NCI-H748 treated with DMSO at 0.1 percent for 48 hours (cell line): Measurements from ENCODE around the gene NSRP1.
"Not testable (repeated sequence)": the region's sequence is repeated elsewhere in the genome, so short reads cannot be mapped to it uniquely, and the experiment has no call there.

Experiments used
- DNase-seq: peaks from one replicate; lab custom pipeline; 2025; lab: John Stamatoyannopoulos, UW

NSRP1 gene

DNA sequence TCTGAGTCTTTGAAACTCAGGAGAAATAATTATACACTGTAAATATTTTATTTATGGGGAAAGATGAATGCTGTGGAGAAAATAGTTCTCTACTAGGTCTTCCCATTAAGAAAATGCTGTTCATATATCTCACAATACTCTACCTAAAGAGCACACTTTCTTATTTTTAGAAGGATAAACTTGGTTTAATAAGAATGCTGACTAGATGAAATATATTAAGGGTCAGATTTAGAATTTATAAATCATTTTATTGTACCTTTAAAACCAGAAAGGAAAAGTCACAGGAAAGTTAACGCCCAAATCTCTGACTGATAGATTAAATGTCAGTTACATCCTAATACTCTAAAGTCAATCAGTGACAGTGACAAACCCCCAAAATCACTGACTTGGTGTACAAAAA, 70.1 kb downstream of the NSRP1 start:
- no peak for DNase-seq

DNA sequence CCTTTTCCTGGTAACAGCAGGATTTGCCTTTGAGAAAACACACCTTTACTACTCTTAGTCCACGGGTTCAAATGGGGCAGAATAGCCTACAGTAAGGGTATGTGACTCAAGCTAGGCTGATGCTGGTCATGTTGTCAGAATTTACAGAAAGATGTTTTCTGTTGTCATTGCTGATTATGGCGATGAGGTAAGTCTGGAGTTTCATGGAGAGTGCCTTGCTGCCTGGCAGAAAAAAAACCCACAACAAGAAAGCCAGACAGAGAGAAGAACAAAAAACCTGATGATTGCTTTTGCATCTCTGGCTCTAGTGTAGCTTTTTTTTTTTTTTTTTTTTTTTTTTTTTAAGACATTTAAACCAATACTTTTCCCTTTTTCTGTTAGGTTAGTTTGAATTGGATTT, 71.0 kb downstream of the NSRP1 start:
- DNase-seq: no peak

DNA sequence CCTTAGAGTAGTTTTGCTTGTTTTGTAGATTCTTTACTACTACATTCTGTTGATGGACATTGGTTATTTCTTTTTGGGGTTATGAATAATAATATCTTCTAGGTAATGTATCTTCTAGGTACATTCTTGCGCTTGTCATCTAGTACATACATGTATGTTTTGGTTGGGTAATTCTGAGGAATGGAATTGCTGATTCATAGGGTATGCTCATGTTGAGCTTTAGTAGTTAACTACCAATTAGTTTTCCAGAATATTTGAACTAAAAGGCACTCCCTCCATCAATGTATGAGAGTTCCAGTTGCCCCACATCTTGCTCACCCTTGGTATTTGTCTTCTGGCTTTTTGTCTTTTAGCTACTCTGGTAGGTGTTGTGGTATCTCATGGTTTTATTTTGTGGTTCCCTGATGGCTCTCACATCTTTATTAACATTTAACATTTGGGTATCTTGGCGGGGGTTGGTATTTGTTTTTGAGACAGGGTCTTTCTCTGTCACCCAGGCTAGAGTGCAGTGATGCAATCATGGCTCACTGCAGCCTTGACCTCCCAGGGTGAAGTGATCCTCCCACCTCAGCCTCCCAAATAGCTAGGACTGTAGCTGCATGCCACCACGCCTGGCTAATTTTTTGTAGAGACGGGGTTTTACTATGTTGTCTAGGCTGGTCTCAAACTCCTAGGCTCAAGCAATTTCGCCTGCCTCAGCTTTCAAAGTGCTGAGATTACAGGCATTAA, 71.8 kb downstream of the NSRP1 start:
- DNase-seq: no peak

DNA sequence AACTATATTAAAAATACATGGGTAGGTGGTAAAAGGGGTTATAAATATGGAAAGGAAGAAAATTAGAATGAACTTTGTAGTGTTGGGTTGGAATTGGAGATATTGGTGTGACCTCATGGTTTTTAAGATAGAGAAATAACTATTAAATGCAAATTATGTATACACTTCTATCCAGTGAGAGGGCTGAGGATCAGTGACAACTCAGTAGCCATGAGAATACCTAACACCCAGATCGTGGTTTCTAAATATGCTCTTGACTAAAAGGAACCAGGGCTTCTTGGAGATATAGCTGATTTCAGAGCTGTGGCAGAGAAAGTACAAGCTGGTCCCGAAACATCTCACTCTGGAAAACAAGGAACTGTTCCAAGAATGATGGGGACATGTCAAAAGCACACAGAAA, 74.5 kb downstream of the NSRP1 start:
- DNase-seq: no peak

DNA sequence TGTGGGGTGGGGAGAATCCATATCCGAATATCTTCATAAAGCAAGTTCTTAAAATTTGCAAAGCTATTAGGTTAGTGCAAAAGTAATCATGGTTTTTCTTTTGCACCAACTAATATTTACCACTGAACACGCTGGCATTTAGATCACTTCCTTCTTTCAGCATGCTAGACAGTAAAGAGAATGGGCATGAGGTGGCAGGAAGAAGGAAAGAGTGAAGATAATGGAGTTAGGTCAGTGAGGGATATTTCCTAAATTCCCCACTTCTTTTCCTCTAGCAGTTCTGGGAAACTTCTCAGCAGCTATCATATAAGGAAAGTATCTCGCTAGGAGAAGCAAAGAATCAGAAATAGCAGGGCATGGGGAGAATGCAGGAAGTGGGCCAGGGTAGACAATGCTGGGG, 79.9 kb downstream of the NSRP1 start:
- no peak for DNase-seq

DNA sequence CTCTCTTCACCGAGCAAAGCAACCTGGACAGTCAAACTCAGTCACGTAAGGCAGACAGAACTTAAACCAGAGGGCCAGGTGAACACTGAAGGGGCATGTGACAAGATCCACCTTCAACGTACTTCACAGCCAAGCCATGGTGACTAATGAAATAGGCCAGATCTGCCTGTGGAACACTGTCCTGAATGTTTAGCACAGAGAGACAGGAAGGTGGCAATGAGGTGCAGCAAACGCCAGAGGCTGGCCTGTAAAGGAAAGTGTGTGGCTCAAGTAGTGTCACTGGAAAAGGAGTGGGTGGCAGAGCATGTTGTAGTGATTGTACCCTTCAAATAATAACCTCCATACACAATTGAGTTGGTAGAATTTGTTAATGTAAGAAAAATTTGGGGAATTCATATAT, 80.8 kb downstream of the NSRP1 start:
- DNase-seq: no peak

DNA sequence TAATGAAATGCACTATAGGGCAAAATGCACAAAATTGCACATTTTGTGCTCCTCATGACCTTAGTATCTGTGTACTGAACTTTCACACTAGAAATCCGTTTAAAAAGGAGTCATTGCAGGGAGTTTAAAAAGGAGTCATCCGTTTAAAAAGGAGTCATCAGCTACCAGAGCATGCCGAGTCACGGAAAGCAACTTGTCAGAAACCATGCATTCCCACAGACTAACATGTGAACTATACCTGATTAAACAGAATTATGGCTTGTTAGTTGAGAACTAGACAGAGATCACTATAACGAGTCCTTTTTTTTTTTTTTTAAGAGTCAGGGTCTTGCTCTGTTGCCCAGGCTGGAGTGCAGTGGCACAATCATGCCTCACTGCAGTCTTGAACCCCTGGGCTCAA, 83.0 kb downstream of the NSRP1 start:
- DNase-seq: no peak

DNA sequence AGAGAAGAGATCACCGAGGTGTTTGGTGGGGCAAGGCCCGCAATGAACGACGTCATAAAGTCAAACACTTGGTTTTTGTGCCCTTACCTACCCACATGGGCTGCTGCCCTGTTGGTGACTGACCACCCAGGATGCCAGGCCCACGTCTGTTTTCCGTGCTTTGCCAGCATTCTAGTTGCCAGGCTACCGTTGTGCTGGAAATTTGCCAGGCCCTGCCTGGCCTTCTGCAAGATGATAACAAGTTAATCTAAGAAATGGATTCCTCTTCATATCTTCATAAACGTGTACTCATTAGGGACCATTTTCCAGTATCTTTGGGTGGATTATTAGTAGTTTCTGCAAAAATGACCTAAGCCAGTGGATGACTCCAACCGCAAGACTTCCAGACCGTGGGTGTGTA, 83.5 kb downstream of the NSRP1 start:
- no peak for DNase-seq

DNA sequence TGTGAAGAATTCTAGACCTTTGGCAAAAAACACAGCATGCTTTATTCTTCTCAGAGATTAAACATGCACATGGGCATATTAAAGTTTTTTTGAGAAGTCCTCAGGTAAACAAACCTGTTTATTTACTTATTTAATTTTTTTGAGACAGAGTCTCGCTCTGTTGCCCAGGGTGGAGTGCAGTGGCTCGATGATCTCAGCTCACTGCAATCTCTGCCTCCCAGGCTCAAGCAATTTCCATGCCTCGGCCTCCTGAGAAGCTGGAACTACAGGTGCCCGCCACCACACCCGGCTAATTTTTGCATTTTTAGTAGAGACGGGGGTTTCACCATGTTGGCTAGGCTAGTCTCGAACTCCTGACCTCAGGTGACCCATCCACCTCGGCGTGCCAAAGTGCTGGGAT, 84.0 kb downstream of the NSRP1 start:
- not testable (repeated sequence) for DNase-seq

DNA sequence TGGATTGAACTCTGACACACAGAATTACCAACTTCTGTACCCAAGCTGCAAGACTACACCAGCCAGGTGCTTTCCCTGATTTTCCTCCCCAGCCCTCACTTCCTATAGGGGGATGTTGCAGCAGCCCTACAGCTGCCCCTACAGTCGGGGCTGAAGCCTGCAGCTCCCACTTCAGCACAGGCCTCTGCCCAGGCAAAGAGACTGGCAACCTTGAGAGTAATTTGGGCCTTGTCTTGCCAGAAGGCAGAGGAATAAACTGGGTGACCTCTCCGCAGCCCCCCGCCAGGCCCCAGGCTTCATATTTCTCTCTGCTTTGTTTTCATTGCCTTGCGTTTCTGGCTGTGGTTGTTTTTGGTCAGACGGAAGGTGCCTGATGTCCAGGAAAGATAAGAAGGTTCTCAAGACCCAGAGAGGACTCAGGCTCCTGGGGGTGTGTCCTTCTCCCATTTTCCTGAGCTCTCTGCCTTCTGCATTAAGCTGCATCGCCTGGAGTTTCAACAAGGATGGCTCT, 86.9 kb downstream of the NSRP1 start:
- DNase-seq: no peak

DNA sequence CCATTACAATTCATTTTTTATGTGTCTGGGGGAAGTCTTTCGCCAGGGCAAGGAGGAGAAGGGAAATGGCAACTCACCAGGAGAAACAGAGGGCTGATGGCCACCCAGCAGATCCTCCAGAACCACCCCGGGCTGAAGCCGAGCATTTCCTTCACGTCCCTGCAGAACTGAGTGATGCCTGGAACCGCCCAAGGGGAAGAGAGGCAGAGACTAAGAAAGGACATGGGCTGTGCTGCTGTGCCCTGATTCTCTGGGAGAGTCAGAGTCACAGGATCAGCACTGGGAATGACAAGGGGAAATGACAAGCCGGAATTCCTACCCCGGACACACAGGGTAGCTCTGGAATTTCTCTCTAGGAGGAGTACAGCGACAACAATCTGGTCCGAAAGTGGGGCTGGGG, 91.0 kb downstream of the NSRP1 start:
- DNase-seq: no peak

DNA sequence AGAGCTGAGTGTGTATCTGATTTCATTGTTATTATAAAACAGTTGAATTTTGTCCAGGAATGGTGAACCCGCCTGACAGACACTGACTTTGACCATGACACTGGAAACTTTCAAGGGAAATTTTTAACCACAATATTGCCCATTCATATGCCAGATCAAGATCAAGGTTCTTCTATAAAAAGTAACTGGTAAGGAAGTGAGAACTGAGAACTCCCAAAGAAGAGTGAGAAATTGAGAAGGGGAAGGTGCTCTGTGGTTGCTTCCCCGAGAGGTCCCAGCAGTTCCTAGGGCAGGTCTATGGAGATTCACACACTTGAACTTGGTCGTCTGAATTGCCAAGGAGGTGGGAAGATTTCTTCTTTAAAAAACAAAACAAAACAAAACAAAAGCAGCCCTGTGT, 91.6 kb downstream of the NSRP1 start:
- DNase-seq: no peak

DNA sequence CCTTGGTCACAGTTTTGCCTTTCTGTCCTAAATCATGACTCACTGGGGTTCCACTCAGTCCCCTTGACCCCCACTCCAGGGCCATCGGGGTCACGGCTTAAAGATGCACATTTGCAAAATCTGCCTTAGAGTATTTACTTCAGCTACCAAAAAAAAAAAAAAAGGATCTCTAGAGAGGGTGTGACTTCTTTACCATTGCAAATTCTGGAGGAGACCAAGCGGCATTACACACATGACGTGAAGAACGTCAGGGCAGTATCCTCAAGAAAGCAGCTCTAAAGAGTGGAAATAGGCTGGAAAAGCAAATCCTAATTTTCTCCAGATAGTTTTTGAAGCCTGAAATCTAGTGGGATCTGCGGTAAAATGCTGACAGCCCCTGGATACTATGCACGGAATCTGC, 93.3 kb downstream of the NSRP1 start:
- DNase-seq: no peak

DNA sequence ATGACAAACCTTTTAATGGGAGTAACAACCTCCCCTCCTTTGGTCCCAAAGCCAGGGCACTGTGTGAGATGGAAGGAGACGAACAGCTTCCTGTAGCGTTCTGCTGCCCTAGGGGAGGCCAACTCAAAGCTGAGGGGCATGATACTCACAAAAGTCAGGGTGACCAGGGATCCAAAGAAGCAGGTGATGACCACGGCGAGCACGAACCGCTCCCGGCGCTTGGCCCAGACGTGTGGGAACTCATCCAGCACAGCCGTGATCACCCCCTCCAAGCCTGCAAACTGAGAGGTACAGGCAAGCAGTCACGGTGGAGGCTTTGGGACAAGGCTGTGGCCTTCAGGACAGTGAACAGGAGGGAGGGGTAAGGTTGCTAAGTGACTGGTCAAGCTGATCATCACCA, 93.8 kb downstream of the NSRP1 start:
- DNase-seq: no peak

DNA sequence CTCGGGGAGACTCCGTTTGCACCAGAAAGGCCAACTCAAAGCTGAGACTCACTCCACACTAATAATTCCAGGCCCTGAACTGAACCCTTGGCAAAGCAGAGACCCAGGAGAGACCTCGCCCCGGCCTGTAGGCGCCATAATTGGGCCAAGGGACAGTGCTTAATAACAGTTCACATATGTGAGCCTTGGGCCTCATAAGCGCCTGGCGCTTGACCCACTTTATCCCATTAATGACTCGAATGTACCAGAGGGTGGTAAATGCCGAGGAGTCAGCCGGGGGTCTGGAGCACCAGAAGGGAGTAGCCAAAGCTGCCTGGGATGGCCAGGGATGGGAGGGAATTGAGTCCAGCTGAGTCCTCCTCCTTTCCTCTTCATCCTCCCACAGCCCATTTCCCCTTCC, 94.3 kb downstream of the NSRP1 start:
- no peak for DNase-seq

DNA sequence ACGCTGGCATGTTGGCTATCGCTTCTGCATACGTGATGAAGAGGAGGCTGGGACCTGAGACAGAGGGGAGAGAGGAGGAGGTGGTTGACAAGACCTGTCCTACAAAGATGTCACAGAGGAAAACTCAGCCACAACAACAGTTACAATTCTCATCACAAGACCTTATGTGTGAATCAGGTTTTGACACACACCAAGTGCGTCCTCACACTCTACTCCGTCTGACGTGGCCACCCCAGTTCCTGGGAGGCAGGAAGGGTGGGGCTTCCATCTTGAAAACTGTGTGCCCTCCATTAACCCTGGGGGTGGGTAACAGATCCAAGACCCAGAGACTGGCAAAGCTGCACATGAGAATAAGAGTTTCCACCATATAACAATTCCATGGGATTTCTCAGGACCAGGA, 94.8 kb downstream of the NSRP1 start:
- DNase-seq: no peak

DNA sequence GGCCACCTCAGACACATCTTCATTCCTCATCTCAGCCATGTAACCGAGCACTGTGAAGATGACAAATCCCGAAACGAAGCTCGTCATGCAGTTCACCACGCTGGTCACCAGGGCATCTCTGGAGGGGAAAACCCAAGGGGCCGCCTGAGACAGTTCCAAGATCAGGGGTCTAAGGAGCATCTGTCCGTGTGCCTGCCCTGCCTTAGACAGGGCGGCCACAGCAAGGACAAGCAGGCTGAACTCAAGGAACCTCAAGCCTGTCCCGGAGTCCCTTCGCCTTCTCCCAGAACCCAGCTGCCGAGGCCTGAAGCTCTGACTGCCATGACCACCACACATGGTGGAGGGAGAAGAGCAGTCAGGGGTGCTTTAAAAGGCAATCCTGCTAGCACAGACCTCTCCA, 96.1 kb downstream of the NSRP1 start:
- DNase-seq: no peak

DNA sequence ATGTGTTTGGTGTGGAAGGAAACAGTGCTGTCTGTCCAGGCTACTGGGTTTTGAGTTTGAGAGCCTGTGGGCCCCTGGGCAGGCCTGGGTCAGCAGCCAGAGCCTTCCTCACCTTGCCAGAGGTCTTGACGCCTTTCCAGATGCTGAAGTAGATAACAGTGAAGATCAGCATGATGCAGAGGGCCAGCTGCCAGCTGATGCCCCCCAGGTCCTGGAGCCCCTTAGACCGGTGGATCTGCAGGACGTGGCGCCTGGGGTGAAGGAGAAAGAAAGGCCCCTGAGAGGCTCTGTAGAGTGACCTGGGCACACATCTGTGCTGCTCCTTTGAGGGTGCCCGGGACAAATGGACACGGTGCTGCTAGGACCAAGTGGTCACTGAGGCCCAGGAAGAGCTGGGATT, 100.4 kb downstream of the NSRP1 start:
- DNase-seq: no peak

DNA sequence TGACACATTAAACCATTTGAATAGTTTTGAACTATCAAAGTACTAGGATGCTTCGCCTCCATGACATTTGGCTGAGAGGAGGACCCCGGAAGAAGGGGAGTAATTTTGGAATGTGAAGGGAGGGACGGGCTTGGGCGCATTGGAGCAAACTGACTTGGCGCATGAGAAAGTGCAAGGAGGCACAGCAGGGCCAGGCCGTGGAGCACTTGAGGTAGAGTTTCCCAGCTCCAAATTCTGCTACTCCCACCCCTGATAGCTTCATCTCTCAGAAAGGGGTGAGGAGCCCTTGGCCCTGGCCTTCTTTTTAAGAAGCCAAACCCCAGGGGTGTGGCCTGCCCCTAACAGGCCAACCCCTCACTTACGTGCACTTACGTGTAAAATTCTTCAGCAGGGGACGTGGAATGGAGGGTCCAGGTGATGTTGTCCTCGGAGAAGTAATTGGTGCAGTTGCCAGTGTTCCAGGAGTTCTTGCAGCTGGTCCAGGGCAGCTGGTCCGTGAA, 101.2 kb downstream of the NSRP1 start:
- no peak for DNase-seq

DNA sequence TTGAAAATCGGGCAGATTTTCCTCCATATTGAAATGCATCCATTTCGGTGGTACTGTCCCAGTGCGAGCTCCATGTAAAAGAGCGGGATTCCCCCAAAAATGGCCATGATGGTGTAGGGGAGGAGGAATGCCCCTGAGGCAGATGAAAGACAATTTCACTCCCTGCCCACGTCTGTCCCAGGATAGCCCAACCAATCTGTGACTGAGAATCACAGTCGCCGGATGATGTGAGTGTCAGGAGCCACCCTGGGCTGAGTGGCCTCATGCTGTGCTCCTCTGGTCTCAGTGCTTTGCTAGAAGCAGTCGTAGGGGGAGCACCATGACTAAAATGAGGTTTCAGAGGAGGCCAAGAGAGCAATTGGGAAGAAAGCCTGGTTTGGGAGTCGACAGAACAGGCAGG, 102.2 kb downstream of the NSRP1 start:
- no peak for DNase-seq

DNA sequence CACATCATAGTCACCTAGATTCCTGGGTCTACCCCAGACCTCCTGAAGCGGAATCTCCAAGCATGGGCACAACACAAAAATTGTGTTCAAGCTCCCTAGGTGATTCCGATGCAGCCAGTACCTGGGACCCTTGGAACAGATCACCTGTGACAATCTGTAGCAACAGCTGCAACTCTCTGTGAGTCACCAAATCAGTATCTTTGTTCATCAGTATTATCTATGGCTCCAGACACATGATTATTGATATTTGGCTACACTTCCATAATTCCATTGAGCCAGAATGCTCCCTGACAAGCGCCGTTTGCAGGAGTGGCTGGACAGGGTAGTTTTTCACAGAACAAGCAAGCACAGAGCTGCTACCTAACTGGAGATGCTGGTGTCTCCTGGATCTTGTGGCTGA, 102.7 kb downstream of the NSRP1 start:
- DNase-seq: no peak

DNA sequence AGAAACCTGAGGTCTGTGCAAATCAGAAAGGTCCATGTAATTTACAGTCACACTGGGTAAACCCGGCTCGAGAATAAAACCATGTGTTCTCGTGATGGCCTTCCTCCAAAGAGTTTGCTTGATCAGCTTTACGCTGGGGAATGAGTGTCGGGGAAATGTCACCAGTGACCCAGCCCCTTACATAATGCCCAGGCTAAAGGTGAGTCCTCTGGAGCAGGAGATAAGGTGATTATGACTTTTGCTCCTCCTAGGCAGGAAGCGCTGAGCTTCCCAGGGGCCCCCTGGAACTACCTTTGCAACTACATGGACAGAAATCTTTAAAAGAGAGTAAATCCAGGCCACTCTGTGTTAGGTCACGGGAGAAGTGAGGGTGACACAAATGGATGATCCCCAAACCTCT, 103.2 kb downstream of the NSRP1 start:
- DNase-seq: no peak

DNA sequence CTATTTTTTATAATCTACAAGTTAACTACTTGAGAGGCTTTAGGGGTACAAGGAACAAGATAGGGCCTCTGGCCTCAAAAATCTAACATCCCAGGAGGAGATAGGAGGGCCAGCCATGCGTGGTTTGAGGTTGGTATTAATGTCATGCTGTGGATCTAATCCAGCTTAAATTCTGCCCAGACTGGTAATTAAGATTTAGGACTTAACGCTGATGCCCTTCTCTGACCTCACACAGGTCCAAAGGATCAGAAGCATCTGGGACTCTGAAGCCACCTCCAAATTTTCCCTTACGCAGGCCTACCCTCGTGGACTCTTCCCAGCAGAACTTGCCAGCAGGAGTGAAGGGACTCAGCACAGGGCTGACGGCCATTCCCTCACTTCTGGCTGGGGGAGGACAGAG, 103.8 kb downstream of the NSRP1 start:
- no peak for DNase-seq

DNA sequence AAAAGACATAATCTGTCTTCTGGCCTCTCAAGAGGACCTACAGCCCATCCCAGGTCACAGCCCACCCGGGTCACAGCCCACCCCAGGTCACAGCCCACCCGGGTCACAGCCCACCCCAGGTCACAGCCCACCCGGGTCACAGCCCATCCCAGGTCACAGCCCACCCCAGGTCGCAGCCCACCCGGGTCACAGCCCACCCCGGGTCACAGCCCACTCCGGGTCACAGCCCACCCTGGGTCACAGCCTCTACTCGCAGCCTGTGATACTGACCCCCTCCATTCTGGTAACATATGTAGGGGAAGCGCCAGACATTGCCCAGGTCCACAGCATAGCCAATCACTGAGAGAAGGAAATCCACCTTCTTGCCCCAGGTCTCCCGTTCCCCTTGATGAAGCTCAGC, 104.7 kb downstream of the NSRP1 start:
- no peak for DNase-seq
